Liver (tissue), 9 donors: ENCODE measurements around the gene RELL2. TPM values are rescaled to one million over a fixed set of nuclear protein-coding genes. Genes with fewer than 3 reads are reported as not detected.

Experiments
- DNase-seq: peaks from one replicate; pipeline ENCODE4 v3.0.0-alpha.2; 2017; ENCODE audit warnings: low spot score
- H3K27ac ChIP-seq, 2 donors: one replicate each; pipeline ENCODE4 v1.7.0; 2013; ENCODE audit warnings: inconsistent platforms in 2 of 2, low read length in 2 of 2, control low read depth in 1 of 2, low read depth in 1 of 2, mild to moderate bottlenecking in 1 of 2
- H3K27me3 ChIP-seq, 4 donors: one replicate each; pipeline versions ENCODE4 v1.6.1 to v1.7.0; 2013; ENCODE audit warnings: low read length in 3 of 4, inconsistent platforms in 1 of 4, mild to moderate bottlenecking in 1 of 4, moderate library complexity in 1 of 4; ENCODE audit not compliant: control insufficient read depth in 4 of 4, insufficient read depth in 4 of 4
- H3K36me3 ChIP-seq, 4 donors: one replicate each; pipeline versions ENCODE4 v1.6.1 to v1.7.0; 2013; ENCODE audit warnings: low read length in 3 of 4, mild to moderate bottlenecking in 3 of 4, low read depth in 1 of 4, moderate library complexity in 1 of 4; ENCODE audit not compliant: control insufficient read depth in 4 of 4, insufficient read depth in 3 of 4
- H3K4me1 ChIP-seq, 4 donors: one replicate each; pipeline versions ENCODE4 v1.6.1 to v1.7.0; 2013; ENCODE audit warnings: low read length in 3 of 4, mild to moderate bottlenecking in 3 of 4, moderate library complexity in 1 of 4; ENCODE audit not compliant: control insufficient read depth in 4 of 4, insufficient read depth in 4 of 4
- H3K4me3 ChIP-seq, 3 donors: one replicate each; pipeline versions ENCODE4 v1.6.1 to v1.7.0; 2013; ENCODE audit warnings: low read length in 3 of 3, control low read depth in 1 of 3, low read depth in 1 of 3, mild to moderate bottlenecking in 1 of 3
- H3K9ac ChIP-seq, 2 donors: one replicate each; pipeline ENCODE4 v1.7.0; 2013; ENCODE audit warnings: low read length in 2 of 2, mild to moderate bottlenecking in 2 of 2, moderate library complexity in 2 of 2, control low read depth in 1 of 2, low read depth in 1 of 2
- H3K9me3 ChIP-seq, 4 donors: one replicate each; pipeline versions ENCODE4 v1.6.1 to v1.7.0; 2013; ENCODE audit warnings: low read length in 3 of 4; ENCODE audit not compliant: control insufficient read depth in 4 of 4
- EGR1 ChIP-seq, 2 donors: IDR thresholded peaks; 2 replicates each; pipeline ENCODE4 v1.6.1; 2016 to 2018; ENCODE audit warnings: antibody characterized with exemption in 2 of 2, low read depth in 2 of 2
- FOXA1 ChIP-seq: IDR thresholded peaks from 2 replicates; pipeline ENCODE4 v1.6.1; 2016; ENCODE audit warnings: antibody characterized with exemption
- FOXA2 ChIP-seq: IDR thresholded peaks from 2 replicates; pipeline ENCODE4 v1.6.1; 2016; ENCODE audit warnings: antibody characterized with exemption
- GABPA ChIP-seq, 2 donors: IDR thresholded peaks in 1 of 2; conservative IDR thresholded peaks in 1 of 2; 2 replicates each; pipeline ENCODE4 v1.6.1; 2016; ENCODE audit warnings: antibody characterized with exemption in 2 of 2, mild to moderate bottlenecking in 1 of 2, moderate library complexity in 1 of 2
- HNF4A ChIP-seq, 2 donors: conservative IDR thresholded peaks; 2 replicates each; pipeline ENCODE4 v1.6.1; 2016; ENCODE audit warnings: antibody characterized with exemption in 2 of 2, mild to moderate bottlenecking in 2 of 2
- HNF4G ChIP-seq: IDR thresholded peaks from 2 replicates; pipeline ENCODE4 v1.6.1; 2016; ENCODE audit warnings: antibody characterized with exemption
- JUND ChIP-seq, 2 donors: IDR thresholded peaks; 2 replicates each; pipeline ENCODE4 v1.6.1; 2016; ENCODE audit warnings: antibody characterized with exemption in 2 of 2
- NR2F2 ChIP-seq: IDR thresholded peaks from 2 replicates; pipeline ENCODE4 v1.6.1; 2016; ENCODE audit warnings: antibody characterized with exemption
- RAD21 ChIP-seq, 2 donors: IDR thresholded peaks; 2 replicates each; pipeline ENCODE4 v1.6.1; 2016; ENCODE audit warnings: antibody characterized with exemption in 2 of 2, mild to moderate bottlenecking in 2 of 2
- REST ChIP-seq: IDR thresholded peaks from 2 replicates; pipeline ENCODE4 v1.6.1; 2016; ENCODE audit warnings: antibody characterized with exemption, mild to moderate bottlenecking
- RXRA ChIP-seq, 2 donors: IDR thresholded peaks; 2 replicates each; pipeline ENCODE4 v1.6.1; 2017 to 2018; ENCODE audit warnings: antibody characterized with exemption in 2 of 2, mild to moderate bottlenecking in 1 of 2
- SP1 ChIP-seq: IDR thresholded peaks from 2 replicates; pipeline ENCODE4 v1.6.1; 2018; ENCODE audit warnings: antibody characterized with exemption, mild to moderate bottlenecking
- TAF1 ChIP-seq: conservative IDR thresholded peaks from 2 replicates; pipeline ENCODE4 v1.6.1; 2016; ENCODE audit warnings: antibody characterized with exemption, mild to moderate bottlenecking
- YY1 ChIP-seq: IDR thresholded peaks from 2 replicates; pipeline ENCODE4 v1.6.1; 2016; ENCODE audit warnings: antibody characterized with exemption, mild to moderate bottlenecking
- ZBTB33 ChIP-seq: IDR thresholded peaks from 2 replicates; pipeline ENCODE4 v1.6.1; 2016; ENCODE audit warnings: antibody characterized with exemption
- whole genome bisulfite sequencing: extraction: QIAGEN DNeasy Blood & Tissue Kit; methylation state at CpG from one replicate; pipeline ENCODE4 v1.1.7; 2013; 5-methylcytosine and 5-hydroxymethylcytosine counted together
- polyA plus RNA-seq, 2 donors: library from polyadenylated mRNA; stranded (reverse) in 1 of 2; unstranded in 1 of 2; fragments of 200-250 nt in 1 of 2; fragments of >200 nt in 1 of 2; fragmentation: Nextera tagmentation in 1 of 2; extraction: Ambion mirVana in 1 of 2; gene quantifications; one replicate each; pipeline versions ENCODE4 v1.2.1 to v1.2.3, GENCODE V29; 2013 to 2015
- total RNA-seq, 2 donors: library from RNA; depleted of rRNA; stranded (reverse); fragments of >200 nt; gene quantifications; one replicate each; pipeline ENCODE4 v1.2.3, GENCODE V29; 2014
- TF ChIP-seq, protein P1 (sequence below): IDR thresholded peaks from 2 replicates; pipeline ENCODE4 v1.6.1; 2016; ENCODE audit warnings: antibody characterized with exemption
- TF ChIP-seq, protein P2 (sequence below): IDR thresholded peaks from 2 replicates; pipeline ENCODE4 v1.6.1; 2016; ENCODE audit warnings: antibody characterized with exemption
- TF ChIP-seq, protein P3 (sequence below): fragments of 150-350 bp; IDR thresholded peaks from 2 replicates; pipeline ENCODE4 v1.5.1; 2017; ENCODE audit warnings: improper control_type of control experiment, low read depth, low read length; ENCODE audit not compliant: missing input control
- donor health status: healthy.
- donor health status: healthy.
- donor health status: healthy.
- donor health status: healthy.
- donor health status: healthy.

Gene RELL2
- total and polyA plus RNA-seq, 4 donors = 0.47 to 1.3 (median 0.88) TPM

GRCh38 chr5:141657937-141658545 is 21.2 kb downstream of the RELL2 start:
- DNase-seq = no peak
- peaks cover 0 to 2% (median under 1%) of the 10 kb centered on the region in 4 donors for H3K36me3 ChIP-seq
- no peaks in the 10 kb centered on the region for H3K4me1 ChIP-seq
- no peaks in the 10 kb centered on the region for H3K9me3 ChIP-seq
- no peak overlapping the region for H3K9ac ChIP-seq
- H3K27me3 ChIP-seq = no peaks in the 10 kb centered on the region
- H3K27ac ChIP-seq = no peak overlapping the region
- no peak overlapping the region for H3K4me3 ChIP-seq
- TF ChIP-seq FOXA2 = no peak
- no peak for TF ChIP-seq GABPA (IDR thresholded peaks at IDR 0.05 in 1 of 2, conservative IDR thresholded peaks at IDR 0.05 in 1 of 2)
- no peak for TF ChIP-seq NR2F2
- no peak for TF ChIP-seq FOXA1
- TF ChIP-seq, protein P1, sequence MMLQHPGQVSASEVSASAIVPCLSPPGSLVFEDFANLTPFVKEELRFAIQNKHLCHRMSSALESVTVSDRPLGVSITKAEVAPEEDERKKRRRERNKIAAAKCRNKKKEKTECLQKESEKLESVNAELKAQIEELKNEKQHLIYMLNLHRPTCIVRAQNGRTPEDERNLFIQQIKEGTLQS = no peak
- TF ChIP-seq EGR1 (IDR thresholded peaks at IDR 0.05; ENCODE audit: low read depth in 2 of 2) = no peak
- TF ChIP-seq RAD21 (IDR thresholded peaks at IDR 0.05) = no peak
- TF ChIP-seq, protein P2, sequence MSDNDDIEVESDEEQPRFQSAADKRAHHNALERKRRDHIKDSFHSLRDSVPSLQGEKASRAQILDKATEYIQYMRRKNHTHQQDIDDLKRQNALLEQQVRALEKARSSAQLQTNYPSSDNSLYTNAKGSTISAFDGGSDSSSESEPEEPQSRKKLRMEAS = no peak
- TF ChIP-seq JUND (IDR thresholded peaks at IDR 0.05) = no peak
- no peak for TF ChIP-seq YY1
- TF ChIP-seq ZBTB33 = no peak
- no peak for TF ChIP-seq HNF4A (conservative IDR thresholded peaks at IDR 0.05)
- no peak for TF ChIP-seq HNF4G
- TF ChIP-seq TAF1 = no peak
- TF ChIP-seq SP1 = no peak
- no peak for TF ChIP-seq REST
- no peak for TF ChIP-seq RXRA (IDR thresholded peaks at IDR 0.05)
- TF ChIP-seq, protein P3, sequence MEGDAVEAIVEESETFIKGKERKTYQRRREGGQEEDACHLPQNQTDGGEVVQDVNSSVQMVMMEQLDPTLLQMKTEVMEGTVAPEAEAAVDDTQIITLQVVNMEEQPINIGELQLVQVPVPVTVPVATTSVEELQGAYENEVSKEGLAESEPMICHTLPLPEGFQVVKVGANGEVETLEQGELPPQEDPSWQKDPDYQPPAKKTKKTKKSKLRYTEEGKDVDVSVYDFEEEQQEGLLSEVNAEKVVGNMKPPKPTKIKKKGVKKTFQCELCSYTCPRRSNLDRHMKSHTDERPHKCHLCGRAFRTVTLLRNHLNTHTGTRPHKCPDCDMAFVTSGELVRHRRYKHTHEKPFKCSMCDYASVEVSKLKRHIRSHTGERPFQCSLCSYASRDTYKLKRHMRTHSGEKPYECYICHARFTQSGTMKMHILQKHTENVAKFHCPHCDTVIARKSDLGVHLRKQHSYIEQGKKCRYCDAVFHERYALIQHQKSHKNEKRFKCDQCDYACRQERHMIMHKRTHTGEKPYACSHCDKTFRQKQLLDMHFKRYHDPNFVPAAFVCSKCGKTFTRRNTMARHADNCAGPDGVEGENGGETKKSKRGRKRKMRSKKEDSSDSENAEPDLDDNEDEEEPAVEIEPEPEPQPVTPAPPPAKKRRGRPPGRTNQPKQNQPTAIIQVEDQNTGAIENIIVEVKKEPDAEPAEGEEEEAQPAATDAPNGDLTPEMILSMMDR = no peak
- 86% methylated on average over 8 of the region's 8 CpGs for WGBS
